ENCODE results near the gene NELFB. TPM values are rescaled to one million over a fixed set of nuclear protein-coding genes. Genes with fewer than 3 reads are reported as not detected.

Gene NELFB
- total RNA-seq, 1 experiment from 2014 or later: 71.7 TPM

GRCh38 chr9:137235424-137236237 lies 19.5 kb upstream of the NELFB start:
- peaks cover 7% of the 10 kb centered on the region for H3K27me3 Mint-ChIP-seq (ENCODE audit: low read depth)
- no peak overlapping the region for H3K4me2 ChIP-seq (ENCODE audit: insufficient read depth, insufficient read length, low read length)
- no peak overlapping the region for H3K14ac ChIP-seq (ENCODE audit: insufficient read depth, low read length)
- H3K4me3 Mint-ChIP-seq: no peak overlapping the region
- H3K4me1 ChIP-seq (ENCODE audit: insufficient read depth, low read length): peaks cover 3% of the 10 kb centered on the region; the same call in 1 of the 2 replicates
- peak; percentile 68 for DNase-seq
- no peaks in the 10 kb centered on the region for H4K20me1 ChIP-seq (ENCODE audit: control insufficient read depth, insufficient read depth, insufficient read length)
- no peaks in the 10 kb centered on the region for H3K79me1 ChIP-seq (ENCODE audit: insufficient read depth, low read depth, low read length, poor library complexity, severe bottlenecking)
- no peaks in the 10 kb centered on the region for H3K9me3 ChIP-seq (ENCODE audit: control insufficient read depth, low read depth, low read length)
- no peak overlapping the region for H2BK120ac ChIP-seq (ENCODE audit: low read depth, low read length, poor library complexity, severe bottlenecking)
- no peak overlapping the region for H3K4ac ChIP-seq (ENCODE audit: low read depth, low read length)
- H2BK5ac ChIP-seq (ENCODE audit: insufficient read length, low read length): no peak overlapping the region
- H3K23ac ChIP-seq (ENCODE audit: insufficient read length, low read depth, low read length): no peak overlapping the region
- no peak overlapping the region for H4K5ac ChIP-seq (ENCODE audit: insufficient read length, low read depth, low read length)
- no peak overlapping the region for H3K56ac ChIP-seq (ENCODE audit: insufficient read length, low read depth, low read length)
- no peak overlapping the region for H3K18ac ChIP-seq (ENCODE audit: insufficient read length, low read depth, low read length)
- peak; percentile 52 for TF ChIP-seq CTCF (conservative IDR thresholded peaks at IDR 0.05)
- H3K27me3 ChIP-seq (ENCODE audit: insufficient read depth, low read length): no peaks in the 10 kb centered on the region
- H4K91ac ChIP-seq (ENCODE audit: insufficient read length, low read depth, low read length): no peak overlapping the region
- no peak overlapping the region for H4K8ac ChIP-seq (replicated peaks; ENCODE audit: insufficient read length, low read depth, low read length)
- peak overlapping the region in 2 of 3 experiments; percentile 34 to 76; a peak in 2 of 7 replicates for H3K27ac Mint-ChIP-seq
- no peak overlapping the region for H2BK15ac ChIP-seq (ENCODE audit: low read depth, low read length)
- H2BK12ac ChIP-seq (ENCODE audit: insufficient read length, low read depth, low read length): no peak overlapping the region
- no peak overlapping the region for H3K9ac ChIP-seq (ENCODE audit: extremely low read depth, insufficient read length, low read length)
- peaks cover 0 to 5% (median 0%) of the 10 kb centered on the region in 3 experiments; a peak in 3 of 7 replicates for H3K36me3 Mint-ChIP-seq (ENCODE audit: insufficient read depth in 1 of 3, low read depth in 3 of 3)
- H2BK20ac ChIP-seq (ENCODE audit: low read depth, low read length, poor library complexity, severe bottlenecking): no peak overlapping the region
- no CpG with 5 or more reads among the region's 35 CpGs for WGBS (ENCODE audit: extremely low coverage, insufficient read length, low lambda C conversion rate)
- no peak overlapping the region for H2AK5ac ChIP-seq (ENCODE audit: insufficient read length, low read length)
- H3K79me2 ChIP-seq (ENCODE audit: insufficient read depth, low read length): no peaks in the 10 kb centered on the region
- H3K4me1 Mint-ChIP-seq: peaks cover 12 to 20% of the 10 kb centered on the region in 2 experiments
- H3K23me2 ChIP-seq (ENCODE audit: insufficient read length, low read depth, low read length, poor library complexity, severe bottlenecking): no peaks in the 10 kb centered on the region
- H2AFZ ChIP-seq (ENCODE audit: low read length): no peak overlapping the region
- H3T11ph ChIP-seq (ENCODE audit: low read length): no peak overlapping the region
- H3K27ac ChIP-seq (ENCODE audit: insufficient read length, low read depth, low read length): no peak overlapping the region
- H3K9me3 Mint-ChIP-seq: no peaks in the 10 kb centered on the region

Data from H9 (cell line).